ENCODE data around the gene HAPLN3. TPM values are rescaled to one million over a fixed set of nuclear protein-coding genes. Genes with fewer than 3 reads are reported as not detected.

Gene HAPLN3
- total RNA-seq, 1 experiment from 2014 or later, result 42.4 TPM

DNA sequence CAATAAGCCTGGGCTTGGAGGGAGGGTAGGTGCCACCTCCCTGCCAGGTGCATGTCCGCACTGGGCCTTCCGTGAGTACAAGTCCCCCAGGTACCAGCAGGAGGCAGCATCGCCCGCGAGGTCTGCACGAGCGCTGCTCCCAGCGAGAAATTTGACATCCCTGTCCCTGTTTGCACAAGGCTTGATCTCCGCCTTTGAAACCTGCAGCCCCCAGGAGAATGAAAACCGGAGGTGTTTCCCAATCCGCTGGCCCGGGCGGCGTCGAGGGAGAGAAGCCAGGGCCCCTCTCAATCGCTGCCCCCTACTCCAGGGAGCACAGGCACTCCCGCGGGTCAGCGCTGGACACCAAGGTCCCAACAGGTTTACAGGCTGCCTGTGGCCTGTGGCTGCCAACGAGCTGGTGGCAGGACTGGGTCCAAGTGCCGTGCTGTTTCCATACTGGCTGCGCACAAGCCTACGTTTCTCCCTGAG, 961 bp downstream of the HAPLN3 start:
- no peak overlapping the region for H3K23ac ChIP-seq (ENCODE audit: insufficient read length, low read depth, low read length)
- H2BK15ac ChIP-seq (ENCODE audit: low read depth, low read length), result no peak overlapping the region
- no peak overlapping the region for H2AFZ ChIP-seq (ENCODE audit: low read length)
- H3K27ac Mint-ChIP-seq, result peak overlapping the region in 1 of 3 experiments; percentile 84; a peak in 1 of 7 replicates
- H3K4me1 ChIP-seq (ENCODE audit: insufficient read depth, low read length), result peaks cover 12% of the 10 kb centered on the region
- peak; percentile 89 for DNase-seq
- peaks cover 30 to 40% of the 10 kb centered on the region in 2 experiments for H3K4me1 Mint-ChIP-seq
- no peak overlapping the region for H4K8ac ChIP-seq (replicated peaks; ENCODE audit: insufficient read length, low read depth, low read length)
- H3K56ac ChIP-seq (ENCODE audit: insufficient read length, low read depth, low read length), result no peak overlapping the region
- H3K36me3 Mint-ChIP-seq (ENCODE audit: insufficient read depth in 1 of 3, low read depth in 3 of 3), result peaks cover 14 to 65% (median 28%) of the 10 kb centered on the region in 3 experiments
- H3K4me2 ChIP-seq (ENCODE audit: insufficient read depth, insufficient read length, low read length), result peak overlapping the region; percentile 66
- no peak overlapping the region for H2BK12ac ChIP-seq (ENCODE audit: insufficient read length, low read depth, low read length)
- H3K27me3 Mint-ChIP-seq (ENCODE audit: low read depth), result peaks cover 9% of the 10 kb centered on the region
- no peak overlapping the region for H4K5ac ChIP-seq (ENCODE audit: insufficient read length, low read depth, low read length)
- no peaks in the 10 kb centered on the region for H4K20me1 ChIP-seq (ENCODE audit: control insufficient read depth, insufficient read depth, insufficient read length)
- TF ChIP-seq, protein P1, sequence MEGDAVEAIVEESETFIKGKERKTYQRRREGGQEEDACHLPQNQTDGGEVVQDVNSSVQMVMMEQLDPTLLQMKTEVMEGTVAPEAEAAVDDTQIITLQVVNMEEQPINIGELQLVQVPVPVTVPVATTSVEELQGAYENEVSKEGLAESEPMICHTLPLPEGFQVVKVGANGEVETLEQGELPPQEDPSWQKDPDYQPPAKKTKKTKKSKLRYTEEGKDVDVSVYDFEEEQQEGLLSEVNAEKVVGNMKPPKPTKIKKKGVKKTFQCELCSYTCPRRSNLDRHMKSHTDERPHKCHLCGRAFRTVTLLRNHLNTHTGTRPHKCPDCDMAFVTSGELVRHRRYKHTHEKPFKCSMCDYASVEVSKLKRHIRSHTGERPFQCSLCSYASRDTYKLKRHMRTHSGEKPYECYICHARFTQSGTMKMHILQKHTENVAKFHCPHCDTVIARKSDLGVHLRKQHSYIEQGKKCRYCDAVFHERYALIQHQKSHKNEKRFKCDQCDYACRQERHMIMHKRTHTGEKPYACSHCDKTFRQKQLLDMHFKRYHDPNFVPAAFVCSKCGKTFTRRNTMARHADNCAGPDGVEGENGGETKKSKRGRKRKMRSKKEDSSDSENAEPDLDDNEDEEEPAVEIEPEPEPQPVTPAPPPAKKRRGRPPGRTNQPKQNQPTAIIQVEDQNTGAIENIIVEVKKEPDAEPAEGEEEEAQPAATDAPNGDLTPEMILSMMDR (conservative IDR thresholded peaks at IDR 0.05), result peak; percentile 97
- H3K79me1 ChIP-seq (ENCODE audit: insufficient read depth, low read depth, low read length, poor library complexity, severe bottlenecking), result no peaks in the 10 kb centered on the region
- H2BK5ac ChIP-seq (ENCODE audit: insufficient read length, low read length), result no peak overlapping the region
- H3K14ac ChIP-seq (ENCODE audit: insufficient read depth, low read length), result no peak overlapping the region
- WGBS (ENCODE audit: extremely low coverage, insufficient read length, low lambda C conversion rate), result no CpG with 5 or more reads among the region's 23 CpGs
- H3K9me3 ChIP-seq (ENCODE audit: control insufficient read depth, low read depth, low read length), result no peaks in the 10 kb centered on the region
- no peak overlapping the region for H2AK5ac ChIP-seq (ENCODE audit: insufficient read length, low read length)
- no peak overlapping the region for H3K27ac ChIP-seq (ENCODE audit: insufficient read length, low read depth, low read length)
- no peak overlapping the region for H3K4ac ChIP-seq (ENCODE audit: low read depth, low read length)
- peak overlapping the region; percentile 71 to 88 for H3K4me3 Mint-ChIP-seq
- H2BK120ac ChIP-seq (ENCODE audit: low read depth, low read length, poor library complexity, severe bottlenecking), result no peak overlapping the region
- no peak overlapping the region for H3K9ac ChIP-seq (ENCODE audit: extremely low read depth, insufficient read length, low read length)
- no peak overlapping the region for H4K91ac ChIP-seq (ENCODE audit: insufficient read length, low read depth, low read length)
- H3T11ph ChIP-seq (ENCODE audit: low read length), result no peak overlapping the region
- no peaks in the 10 kb centered on the region for H3K79me2 ChIP-seq (ENCODE audit: insufficient read depth, low read length)
- no peak overlapping the region for H3K18ac ChIP-seq (ENCODE audit: insufficient read length, low read depth, low read length)
- H3K27me3 ChIP-seq (ENCODE audit: insufficient read depth, low read length), result no peaks in the 10 kb centered on the region
- no peaks in the 10 kb centered on the region for H3K9me3 Mint-ChIP-seq
- H2BK20ac ChIP-seq (ENCODE audit: low read depth, low read length, poor library complexity, severe bottlenecking), result no peak overlapping the region
- peaks cover 18% of the 10 kb centered on the region for H3K23me2 ChIP-seq (ENCODE audit: insufficient read length, low read depth, low read length, poor library complexity, severe bottlenecking)
